ENCODE results near the gene SAPCD1.

Gene SAPCD1

DNA sequence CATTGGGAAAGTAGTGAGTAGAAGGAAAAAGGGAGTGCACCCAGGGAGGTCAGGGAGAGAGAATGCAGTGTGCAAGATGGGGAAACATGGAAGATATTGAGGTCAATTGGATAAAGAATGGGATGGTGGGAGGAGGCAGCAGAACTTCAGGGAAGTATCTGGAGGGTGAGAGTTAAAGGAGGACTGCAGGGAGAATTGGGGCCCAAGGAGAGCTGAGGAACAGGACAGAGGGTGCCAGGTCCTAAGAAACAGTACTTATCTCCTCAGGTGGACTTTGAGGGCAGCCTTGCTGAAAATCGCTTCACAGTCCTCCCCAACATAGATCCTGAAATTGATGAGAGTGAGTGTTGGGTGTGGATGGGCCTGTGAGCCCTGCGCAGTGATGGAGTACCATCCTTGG lies 4.2 kb upstream of the SAPCD1 start:
- DNase-seq = no peak

- no peak for DNase-seq
Measured at GRCh38 chr6:31760790-31761189, 1.7 kb upstream of the SAPCD1 start.

- no peak for DNase-seq
Measured at GRCh38 chr6:31761343-31761742, 1.1 kb upstream of the SAPCD1 start.

DNA sequence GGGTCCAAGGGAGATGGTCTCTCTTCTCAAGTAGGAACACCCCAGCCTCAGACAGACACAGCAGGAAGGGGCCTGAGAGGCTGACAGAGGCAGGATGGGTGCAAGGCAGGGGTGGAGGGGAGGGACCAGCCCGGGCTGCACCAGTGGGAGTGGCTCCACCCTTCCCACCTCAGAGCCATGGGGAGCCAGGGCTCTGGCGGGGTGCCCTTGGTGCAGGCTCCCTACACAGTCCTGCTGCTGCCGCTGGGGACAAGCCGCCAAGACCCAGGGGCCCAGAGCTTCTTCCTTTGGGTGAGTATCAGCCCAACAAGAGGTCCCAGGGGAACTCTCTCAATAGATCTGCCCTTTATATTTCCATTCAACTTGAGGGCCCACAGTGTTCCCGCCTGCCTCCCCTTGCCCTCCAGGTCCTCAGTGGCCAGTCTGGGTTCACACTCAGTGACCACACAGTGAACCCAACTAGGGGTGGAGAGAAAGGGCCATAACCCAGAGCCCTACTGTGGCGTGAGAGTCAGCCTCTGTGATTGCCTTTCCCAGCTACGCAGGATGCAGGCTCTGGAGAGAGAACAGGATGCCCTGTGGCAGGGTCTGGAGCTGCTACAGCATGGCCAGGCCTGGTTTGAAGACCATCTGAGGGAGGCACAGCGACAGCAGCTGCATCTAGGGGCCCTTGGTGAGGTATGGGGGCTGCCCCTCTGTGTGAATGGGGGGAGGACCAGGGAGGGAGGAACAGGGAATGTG lies 592 bp downstream of the SAPCD1 start:
- DNase-seq = no peak

- DNase-seq = no peak
Measured at GRCh38 chr6:31763619-31763940, 1.1 kb downstream of the SAPCD1 start.

DNA sequence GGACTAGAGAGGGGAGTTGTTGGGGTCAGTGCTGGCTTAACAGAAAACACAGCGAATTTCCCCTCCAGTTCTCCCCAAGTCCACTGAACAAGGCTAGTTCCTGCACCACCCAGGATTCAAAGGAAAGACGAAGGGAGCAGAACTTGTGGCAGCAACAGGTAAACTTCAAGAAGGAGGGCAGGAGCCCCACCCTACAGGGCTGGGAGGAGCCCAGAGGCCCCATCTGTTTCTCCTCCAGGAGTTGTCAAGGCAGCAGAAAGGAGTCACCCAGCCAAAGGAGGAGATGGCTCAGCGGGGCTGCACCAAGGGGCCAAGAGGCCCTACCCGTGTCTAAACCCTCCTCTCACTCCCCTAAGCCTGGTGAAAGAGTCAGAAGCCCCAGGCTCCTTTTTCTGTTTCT lies 1.7 kb downstream of the SAPCD1 start:
- no peak for DNase-seq

DNA sequence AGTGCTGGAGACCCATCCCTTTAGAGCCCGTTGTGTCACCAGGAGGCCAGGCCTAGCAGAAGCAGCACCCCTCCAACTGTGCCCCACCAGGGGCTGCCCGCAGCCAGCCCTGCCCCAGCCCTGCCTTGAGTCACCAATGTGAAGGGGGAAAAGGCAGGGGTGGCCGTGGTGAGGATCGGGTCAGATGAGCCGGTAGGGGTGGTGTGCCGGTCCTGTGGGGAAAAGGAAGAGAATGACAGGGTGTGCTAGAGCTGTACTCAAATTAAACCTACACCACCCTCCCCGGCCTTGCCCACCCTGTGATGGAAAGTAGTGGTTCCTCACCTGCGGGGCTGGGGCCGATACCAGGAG lies 3.1 kb downstream of the SAPCD1 start:
- no peak for DNase-seq

- no peak for DNase-seq
Measured at GRCh38 chr6:31765910-31766794, 3.7 kb downstream of the SAPCD1 start.

DNA sequence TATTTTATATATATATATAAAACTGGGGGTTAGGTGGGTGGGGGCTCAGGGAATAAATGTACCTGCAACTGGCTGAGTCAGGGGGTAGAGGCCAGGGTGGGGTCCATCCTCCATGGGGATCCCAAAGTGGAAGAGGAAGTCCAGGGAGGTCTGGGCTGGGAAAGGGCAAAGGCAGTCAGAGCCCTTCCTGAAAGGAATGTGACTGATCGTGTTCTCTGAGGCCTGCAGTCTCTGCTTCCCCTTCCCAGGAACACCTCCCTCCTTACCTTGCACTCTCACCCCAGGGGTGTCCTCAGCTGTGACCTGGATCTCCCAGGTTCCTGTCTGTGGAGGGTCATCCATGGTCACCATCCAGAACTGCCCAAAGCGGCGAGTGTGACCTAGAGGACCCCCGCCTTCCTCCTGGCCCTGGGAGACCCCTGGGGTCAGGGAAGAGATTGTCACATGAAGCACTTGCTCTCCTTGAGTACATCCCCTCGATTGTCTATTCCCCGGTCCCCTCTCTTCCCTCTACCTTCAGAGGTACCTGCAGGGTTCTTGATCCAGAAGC lies 4.7 kb downstream of the SAPCD1 start:
- DNase-seq = no peak

- DNase-seq = no peak
Measured at GRCh38 chr6:31768363-31769257, 6.2 kb downstream of the SAPCD1 start.

GRCh38 chr6:31769684-31770371 lies 7.4 kb downstream of the SAPCD1 start:
- peak; percentile 88 to 92 for DNase-seq

- DNase-seq = no peak
Measured at GRCh38 chr6:31770860-31771259, 8.4 kb downstream of the SAPCD1 start.

DNA sequence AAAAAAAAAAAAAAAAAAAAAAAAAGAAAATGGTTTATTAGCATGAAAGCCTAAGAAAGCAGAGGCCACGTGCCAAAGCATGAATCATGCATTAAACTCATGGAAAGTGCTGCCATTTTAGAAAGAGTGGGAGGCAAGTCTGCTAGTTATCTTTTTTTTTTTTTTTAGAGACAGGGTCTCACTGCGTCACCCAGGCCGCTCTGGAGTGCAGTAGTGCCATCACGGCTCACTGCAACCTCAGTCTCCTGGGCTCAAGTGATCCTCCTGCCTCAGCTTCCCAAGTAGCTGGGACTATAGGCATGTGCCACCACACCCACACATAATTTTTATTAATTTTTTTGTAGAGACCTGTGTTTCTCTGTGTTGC lies 9.5 kb downstream of the SAPCD1 start:
- peak in 1 of 2 experiments; percentile 24 for DNase-seq

- DNase-seq = no peak
Measured at GRCh38 chr6:31775184-31775583, 12.7 kb downstream of the SAPCD1 start.

DNA sequence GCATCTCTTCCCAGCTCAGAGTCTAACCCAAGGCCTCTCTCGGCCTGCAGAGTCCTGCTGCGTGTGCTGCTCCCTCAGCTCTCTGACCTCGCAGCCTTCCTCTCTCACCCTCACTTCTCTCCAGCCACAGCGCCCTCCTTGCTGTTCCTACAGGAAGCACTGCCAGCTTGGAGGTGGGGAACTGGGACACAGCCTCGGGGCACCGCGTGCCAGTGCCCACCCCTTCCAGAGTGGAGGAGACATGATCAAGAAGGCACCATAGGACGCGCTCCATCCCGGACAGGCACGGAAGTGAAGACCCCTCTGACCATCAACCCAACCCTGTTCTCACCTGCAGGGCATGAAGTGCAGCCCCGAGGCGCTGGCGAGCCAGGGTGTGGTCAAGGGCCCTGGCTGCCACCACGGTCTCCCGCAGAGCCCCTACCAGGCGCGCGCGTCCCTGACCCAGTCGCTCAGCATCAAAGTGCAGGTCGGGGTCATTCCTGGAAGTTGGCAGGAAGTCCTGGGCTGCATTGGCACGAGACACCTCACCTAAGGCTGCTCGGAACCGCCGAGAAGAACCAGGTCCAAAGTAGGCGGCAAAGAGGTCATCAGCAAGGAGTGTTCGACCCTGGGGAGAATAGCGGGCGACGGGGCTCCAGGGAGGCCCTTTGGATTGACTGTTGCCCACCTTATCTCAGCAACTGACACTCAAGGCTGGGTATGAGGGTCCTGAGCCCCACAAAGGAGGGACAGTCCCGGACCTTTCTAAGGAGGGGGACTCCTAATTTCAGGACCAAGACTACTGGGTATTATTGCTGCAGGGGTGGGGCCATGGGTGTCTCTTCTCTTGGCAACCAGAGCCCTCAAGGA lies 13.4 kb downstream of the SAPCD1 start:
- no peak for DNase-seq

- DNase-seq = peak in 1 of 2 experiments; percentile 22
Measured at GRCh38 chr6:31776485-31776988, 14.1 kb downstream of the SAPCD1 start.

DNA sequence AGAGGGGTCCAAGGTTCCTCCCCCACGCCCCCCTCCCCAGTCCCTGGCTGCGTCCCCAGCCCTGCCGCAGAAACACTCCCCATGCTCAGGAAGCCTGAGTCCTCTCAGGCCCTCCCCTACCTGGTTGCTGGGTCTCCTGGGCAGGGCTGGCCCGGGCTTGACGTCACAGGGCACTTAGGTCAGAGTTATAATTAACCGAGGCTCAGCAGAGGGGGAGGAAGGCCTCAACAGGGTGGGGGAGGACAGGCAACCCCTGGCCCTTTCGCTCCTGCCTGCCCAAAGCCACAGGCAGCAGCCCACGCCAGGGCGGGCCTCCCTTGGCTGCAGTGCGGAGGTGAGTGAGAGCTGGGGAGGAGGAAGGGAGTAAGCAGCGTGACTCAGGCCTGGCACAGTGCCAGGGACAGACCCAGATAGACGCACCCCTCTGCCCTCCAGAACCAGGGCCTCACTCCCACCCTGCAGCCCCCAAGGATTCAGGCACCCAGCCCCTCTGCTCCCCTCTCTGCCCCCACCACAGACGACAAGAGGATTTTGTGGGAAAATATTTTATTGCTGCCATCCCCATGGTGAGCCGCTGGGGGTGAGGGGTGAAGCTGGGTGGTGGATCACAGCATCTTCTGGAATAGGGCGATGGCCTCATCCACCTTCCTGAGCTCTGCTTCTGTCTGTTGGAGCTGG lies 14.7 kb downstream of the SAPCD1 start, which contains the start of gene VWA7:
Gene VWA7, minus strand, starts transcription at position 340 of the 678 bp plus-strand sequence. CDS start 549 bp downstream, outside the sequence.
- DNase-seq = peak; percentile 82 to 85

DNA sequence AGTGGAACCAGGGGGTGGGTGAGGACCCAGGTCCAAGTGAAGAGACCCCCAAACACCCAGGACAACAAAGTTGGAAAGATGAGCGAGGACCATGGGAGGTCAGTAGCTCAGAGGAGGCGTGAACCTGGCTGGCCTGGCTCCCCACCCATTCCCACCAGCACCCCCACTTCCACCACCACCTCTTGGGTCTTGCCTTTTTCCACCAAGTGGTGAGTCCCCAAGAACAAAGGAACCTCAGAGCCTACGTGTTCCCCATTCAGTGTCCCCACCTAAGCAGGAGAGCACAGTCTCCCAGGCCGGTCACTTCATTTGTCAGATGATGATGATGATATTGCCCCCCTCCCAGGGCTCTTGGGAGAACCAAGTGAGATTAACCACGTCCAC lies 15.2 kb downstream of the SAPCD1 start:
- DNase-seq = no peak

DNA sequence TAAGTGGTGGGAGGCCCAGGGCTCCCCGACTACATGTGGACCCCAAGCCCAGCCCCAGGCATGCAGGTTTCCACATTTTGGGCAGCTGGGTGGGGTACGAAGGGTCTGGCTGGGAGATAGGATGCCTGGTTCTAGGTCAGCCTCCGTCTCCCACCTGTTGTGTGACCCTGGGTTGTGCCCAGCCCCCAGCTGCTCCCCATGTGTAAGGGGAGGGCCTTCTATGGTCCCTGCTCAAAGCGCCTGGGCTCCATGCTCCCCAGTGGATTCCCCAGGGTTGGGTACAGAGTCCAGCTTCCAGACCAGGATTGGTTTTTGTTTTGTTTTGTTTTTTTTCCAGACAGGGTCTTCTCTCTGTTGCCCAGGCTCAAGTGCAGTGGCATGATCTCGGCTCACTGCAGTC lies 15.7 kb downstream of the SAPCD1 start:
- DNase-seq = no peak

Data from activated CD4-positive, alpha-beta T cell treated with anti-CD3 and anti-CD28 coated beads, Interleukin-2, amount 50 U/mL, for 48 hours (primary cell).